ENCODE measurements around the gene SSR3.
"Not testable (repeated sequence)": the region's sequence is repeated elsewhere in the genome, so short reads cannot be mapped to it uniquely, and the experiment has no call there.

The SSR3 gene

GRCh38 chr3:156554842-156555687 lies at the start of gene SSR3:
Gene SSR3 (minus strand): TSS chr3:156555117. CDS start chr3:156555089, 28 bp downstream.
- peak; percentile 85 to 99 (median 98) for DNase-seq

GRCh38 chr3:156604064-156604641 lies 49.2 kb upstream of the SSR3 start:
- no peak for DNase-seq

GRCh38 chr3:156603379-156604017 lies 48.6 kb upstream of the SSR3 start:
- no peak for DNase-seq

GRCh38 chr3:156602424-156602823 lies 47.5 kb upstream of the SSR3 start:
- no peak for DNase-seq

GRCh38 chr3:156601497-156601896 lies 46.6 kb upstream of the SSR3 start:
- DNase-seq = no peak

DNA sequence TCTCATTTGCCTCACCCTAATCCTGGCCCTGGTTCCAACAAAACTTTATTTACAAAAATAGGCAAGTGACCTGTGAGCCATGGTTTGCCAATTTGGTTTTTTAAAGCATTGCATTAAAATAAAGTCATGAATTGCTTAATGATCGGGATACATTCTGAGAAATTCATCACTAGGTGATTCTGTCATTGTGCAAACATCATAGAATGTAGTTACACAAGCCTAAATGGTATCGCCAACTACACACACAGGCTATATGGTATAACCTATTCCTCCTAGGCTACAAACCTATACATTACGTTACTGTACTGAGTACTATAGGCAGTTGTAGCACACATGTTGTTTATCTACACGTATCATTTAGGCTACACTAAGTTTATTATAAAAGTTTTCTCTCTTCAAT lies 45.9 kb upstream of the SSR3 start:
- DNase-seq = no peak

- DNase-seq = no peak
Observed at GRCh38 chr3:156599089-156599874, 44.4 kb upstream of the SSR3 start.

GRCh38 chr3:156598413-156598812 lies 43.5 kb upstream of the SSR3 start:
- DNase-seq = no peak

DNA sequence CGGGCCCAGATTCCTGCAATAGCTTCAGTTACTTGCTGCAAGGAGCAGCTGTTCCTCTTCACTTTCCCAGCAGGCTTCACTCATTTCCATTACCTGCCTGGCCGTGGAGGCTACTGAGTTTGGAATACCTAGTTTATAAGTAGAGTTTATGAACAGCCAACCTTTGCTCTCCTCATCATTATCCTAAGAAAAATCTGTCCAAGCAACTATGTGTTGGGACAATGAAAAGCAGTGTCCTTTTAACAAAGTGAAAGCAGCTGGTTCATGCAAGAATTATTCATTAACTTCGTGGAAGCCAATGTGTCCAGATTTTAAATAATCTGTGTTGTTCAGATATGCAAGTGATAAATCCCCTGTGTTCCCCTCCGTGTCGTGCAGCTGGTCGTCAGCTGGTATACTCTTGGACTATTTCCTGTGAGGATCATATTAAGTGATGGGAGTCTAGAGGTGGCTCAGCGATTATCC lies 39.3 kb upstream of the SSR3 start:
- DNase-seq = no peak

GRCh38 chr3:156593814-156594213 lies 38.9 kb upstream of the SSR3 start:
- DNase-seq = no peak

GRCh38 chr3:156589806-156590205 lies 34.9 kb upstream of the SSR3 start:
- DNase-seq = not testable (repeated sequence)

GRCh38 chr3:156587760-156588069 lies 32.8 kb upstream of the SSR3 start:
- DNase-seq = no peak

DNA sequence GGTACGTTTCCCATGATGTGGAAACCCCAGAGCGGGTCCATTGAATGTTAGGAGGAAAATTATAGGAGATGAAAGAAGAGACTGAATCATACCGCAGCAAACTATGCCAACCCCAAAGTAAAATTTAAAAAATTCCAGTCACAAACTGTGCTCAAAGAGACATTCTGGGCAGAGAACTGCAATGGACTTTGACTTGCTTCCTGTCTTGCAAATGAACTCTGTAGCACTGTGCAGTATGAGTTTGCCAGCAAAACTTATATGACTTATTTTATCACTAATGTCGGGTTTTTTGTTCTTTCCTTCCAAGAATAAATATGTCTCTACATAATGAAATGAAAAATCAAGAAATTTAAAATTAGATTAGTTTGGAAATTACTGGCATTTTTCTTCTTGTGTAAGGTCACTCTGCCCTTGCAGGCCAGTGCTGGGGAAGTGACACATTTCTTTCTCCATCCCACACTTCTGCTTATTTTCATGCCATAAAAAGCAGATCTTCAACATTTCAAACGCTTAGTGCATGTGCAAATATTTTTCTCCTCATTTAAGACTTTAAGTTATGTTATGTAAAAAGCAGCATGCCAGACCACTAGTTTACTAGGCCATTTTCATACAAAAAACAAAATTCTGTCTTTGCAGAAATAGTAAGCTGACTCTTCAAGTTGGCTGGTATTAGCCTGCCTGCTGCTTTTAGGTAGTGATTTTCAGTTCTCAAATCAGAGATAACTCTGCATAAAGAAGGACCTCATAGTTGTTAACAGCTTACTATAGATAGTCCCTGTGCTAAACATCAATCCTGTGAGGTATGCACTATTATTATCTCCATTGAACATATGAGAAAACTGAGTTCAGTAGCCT lies 32.2 kb upstream of the SSR3 start:
- DNase-seq = peak in 2 of 58 donors; percentile 18 to 27

DNA sequence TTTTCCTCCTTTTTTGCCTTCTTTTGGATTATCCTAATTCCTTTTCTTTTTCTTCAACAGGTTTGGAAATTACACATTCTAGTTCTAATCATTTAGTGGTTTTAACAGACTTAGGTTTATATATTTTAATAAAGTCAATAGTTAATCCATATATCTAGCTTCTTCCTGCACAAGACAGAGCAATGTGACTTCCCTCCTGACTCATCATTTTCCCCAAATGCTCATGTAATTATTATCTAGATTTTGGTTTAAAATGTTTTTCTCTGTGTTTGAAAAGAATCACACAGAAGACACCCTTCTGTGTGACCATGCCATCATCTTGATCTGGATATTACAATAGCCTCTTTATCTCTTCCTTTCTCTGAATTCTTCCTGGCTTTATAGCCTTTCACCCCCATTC lies 28.6 kb upstream of the SSR3 start:
- DNase-seq = no peak

DNA sequence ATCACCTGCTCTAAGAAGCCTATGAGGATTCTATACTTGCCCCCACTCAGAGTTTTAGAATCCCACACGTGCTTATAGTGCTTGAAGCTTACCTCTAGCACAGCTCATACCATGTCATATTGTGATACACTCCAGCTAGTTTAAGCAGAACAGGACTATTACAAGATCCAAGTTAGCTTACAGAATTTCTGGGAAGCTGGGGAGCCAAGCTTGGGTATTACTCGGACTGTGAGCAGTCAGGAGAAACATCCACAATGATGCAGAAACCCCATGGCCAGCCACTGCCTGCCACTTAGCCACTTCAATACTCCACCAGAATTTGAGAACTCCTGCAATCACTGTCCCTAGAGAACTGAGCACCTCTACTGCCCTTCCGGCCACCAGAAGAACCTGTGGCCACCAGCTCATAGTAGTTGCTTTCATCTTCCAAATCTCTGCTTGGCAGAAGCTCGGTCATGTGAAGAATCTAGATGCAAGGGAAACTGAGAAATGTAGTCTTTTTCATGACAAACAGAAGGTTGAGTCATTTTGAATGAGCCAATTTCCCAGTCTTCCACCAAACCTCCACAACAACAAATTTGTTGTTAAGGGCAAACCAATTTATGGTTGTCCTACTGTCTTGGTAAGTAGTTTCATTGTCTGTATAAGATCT lies 27.7 kb upstream of the SSR3 start:
- no peak for DNase-seq

- no peak for DNase-seq
Observed at GRCh38 chr3:156581954-156582353, 27.0 kb upstream of the SSR3 start.

GRCh38 chr3:156581033-156581432 lies 26.1 kb upstream of the SSR3 start:
- DNase-seq = no peak

GRCh38 chr3:156579427-156579851 lies 24.5 kb upstream of the SSR3 start:
- no peak for DNase-seq

DNA sequence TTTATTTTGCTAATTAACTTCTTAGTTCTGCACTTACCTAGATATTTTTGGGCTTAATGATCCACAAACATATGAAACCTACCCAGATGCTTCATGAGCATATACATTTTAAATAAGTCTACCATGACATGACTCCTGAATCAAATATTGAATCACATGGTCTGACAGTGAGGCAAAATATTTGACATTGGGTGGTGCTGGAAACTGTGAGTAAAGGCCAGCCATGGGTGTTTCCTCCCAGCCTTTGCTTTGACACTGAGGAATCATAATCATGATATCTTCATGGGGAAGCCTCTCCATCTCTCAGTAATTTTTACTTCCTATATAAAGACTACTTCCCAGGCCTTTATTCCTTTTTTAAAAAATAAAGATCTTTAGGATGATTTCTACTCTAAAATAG lies 22.8 kb upstream of the SSR3 start:
- DNase-seq = no peak
